GM23338 (cell line): Measurements from ENCODE around the gene ECHDC1. TPM values are rescaled to one million over a fixed set of nuclear protein-coding genes. Genes with fewer than 3 reads are reported as not detected.

Experiments
- ATAC-seq: fragments of 200-7000 bp; cut with Tn5 transposase; 3 replicates; pipeline ENCODE4 v1.9.1; 2020
- DNase-seq: peaks from one replicate; pipeline ENCODE4 v3.0.0-alpha.2; 2015; ENCODE audit warnings: low spot score
- H2AFZ ChIP-seq: fragments of 200-600 bp; sonication (generic); 2 replicates; pipeline ENCODE4 v1.8.0; 2016; ENCODE audit warnings: antibody characterized with exemption, mild to moderate bottlenecking, moderate library complexity
- H3F3A ChIP-seq: fragments of 200-600 bp; sonication (generic); replicated peaks from 2 replicates; pipeline ENCODE4 v1.8.0; 2017; ENCODE audit warnings: antibody characterized with exemption, mixed run types, low read depth
- H3K27ac ChIP-seq: fragments of 200-600 bp; sonication (generic); 2 replicates; pipeline ENCODE4 v1.6.1; 2016; ENCODE audit warnings: low read depth
- H3K27me3 ChIP-seq: fragments of 200-600 bp; sonication (generic); 2 replicates; pipeline ENCODE4 v1.8.0; 2016; ENCODE audit warnings: mild to moderate bottlenecking, mixed run types, moderate library complexity; ENCODE audit not compliant: insufficient read depth
- H3K36me3 ChIP-seq: fragments of 200-600 bp; sonication (generic); 2 replicates; pipeline ENCODE4 v1.8.0; 2016; ENCODE audit warnings: mild to moderate bottlenecking; ENCODE audit not compliant: insufficient read depth
- H3K4me1 ChIP-seq: fragments of 200-600 bp; sonication (generic); 2 replicates; pipeline ENCODE4 v1.8.0; 2016; ENCODE audit warnings: mild to moderate bottlenecking, moderate library complexity; ENCODE audit not compliant: insufficient read depth
- H3K4me2 ChIP-seq: fragments of 200-600 bp; sonication (generic); 2 replicates; pipeline ENCODE4 v1.7.1; 2017; ENCODE audit warnings: mixed run types
- H3K4me3 ChIP-seq: fragments of 200-600 bp; sonication (generic); 2 replicates; pipeline ENCODE4 v1.6.1; 2016; ENCODE audit warnings: mixed run types
- H3K79me2 ChIP-seq: fragments of 200-600 bp; sonication (generic); replicated peaks from 2 replicates; pipeline ENCODE4 v1.8.0; 2017; ENCODE audit warnings: mild to moderate bottlenecking; ENCODE audit not compliant: insufficient read depth
- H3K9me2 ChIP-seq: fragments of 200-600 bp; sonication (generic); 2 replicates; pipeline ENCODE4 v1.8.0; 2017; ENCODE audit not compliant: insufficient read depth
- H4K20me1 ChIP-seq: fragments of 200-600 bp; sonication (generic); replicated peaks from 2 replicates; pipeline ENCODE4 v1.8.0; 2017; ENCODE audit warnings: mild to moderate bottlenecking; ENCODE audit not compliant: insufficient read depth
- H3K27ac Mint-ChIP-seq: 2 replicates; pipeline ENCODE4 v1.8.0; 2020; ENCODE audit warnings: inconsistent platforms, mild to moderate bottlenecking, moderate library complexity, mixed read lengths
- H3K27me3 Mint-ChIP-seq: 3 replicates; pipeline ENCODE4 v1.8.0; 2022; ENCODE audit warnings: low read depth, mild to moderate bottlenecking, moderate library complexity, mixed read lengths, inconsistent platforms; ENCODE audit not compliant: insufficient read depth, poor library complexity
- H3K36me3 Mint-ChIP-seq: 3 replicates; pipeline ENCODE4 v1.8.0; 2021; ENCODE audit warnings: low read depth, mild to moderate bottlenecking, inconsistent platforms, moderate library complexity, mixed read lengths
- H3K4me1 Mint-ChIP-seq: 3 replicates; pipeline ENCODE4 v1.8.0; 2020; ENCODE audit warnings: mild to moderate bottlenecking, inconsistent platforms, mixed read lengths
- H3K4me3 Mint-ChIP-seq: 3 replicates; pipeline ENCODE4 v1.8.0; 2021; ENCODE audit warnings: moderate library complexity, mild to moderate bottlenecking, inconsistent platforms, mixed read lengths
- H3K9me3 Mint-ChIP-seq: 3 replicates; pipeline ENCODE4 v1.8.0; 2020; ENCODE audit warnings: moderate library complexity, mild to moderate bottlenecking, inconsistent platforms, mixed read lengths
- CREB1 ChIP-seq: fragments of 250-450 bp; sonication (Bioruptor Pico); IDR thresholded peaks from 2 replicates; pipeline ENCODE4 v1.5.0; 2020; ENCODE audit warnings: low read depth, mild to moderate bottlenecking, moderate library complexity
- EZH2 ChIP-seq: fragments of 200-600 bp; sonication (generic); IDR thresholded peaks from one replicate; pipeline ENCODE4 v1.8.0; 2017; ENCODE audit warnings: antibody characterized with exemption, mild to moderate bottlenecking, low read depth; ENCODE audit not compliant: unreplicated experiment
- EZH2phosphoT487 ChIP-seq: fragments of 200-600 bp; sonication (generic); IDR thresholded peaks from one replicate; pipeline ENCODE4 v1.8.1; 2018; ENCODE audit warnings: antibody characterized with exemption; ENCODE audit not compliant: unreplicated experiment
- JUNB ChIP-seq: IDR thresholded peaks from one replicate; pipeline ENCODE4 v1.6.1; 2016; ENCODE audit warnings: antibody characterized with exemption; ENCODE audit not compliant: unreplicated experiment
- NANOG ChIP-seq: IDR thresholded peaks from 2 replicates; pipeline ENCODE4 v1.6.1; 2016; ENCODE audit warnings: antibody characterized with exemption, borderline replicate concordance
- POLR2AphosphoS5 ChIP-seq: IDR thresholded peaks from 2 replicates; pipeline ENCODE4 v1.6.1; 2016; ENCODE audit warnings: antibody characterized with exemption, low read depth
- STAT1 ChIP-seq: IDR thresholded peaks from one replicate; pipeline ENCODE4 v1.6.1; 2016; ENCODE audit warnings: antibody characterized with exemption; ENCODE audit not compliant: unreplicated experiment
- ZNF114 ChIP-seq: fragments of 250-450 bp; sonication (Bioruptor Pico); IDR thresholded peaks from 2 replicates; pipeline ENCODE4 v1.5.0; 2020; ENCODE audit warnings: mild to moderate bottlenecking, moderate library complexity
- ZNF331 ChIP-seq: fragments of 250-450 bp; sonication (Bioruptor Pico); IDR thresholded peaks from 2 replicates; pipeline ENCODE4 v1.5.0; 2020; ENCODE audit warnings: low read depth, mild to moderate bottlenecking, moderate library complexity
- polyA plus RNA-seq: library from polyadenylated mRNA; unstranded; fragments of >200 nt; fragmentation: Nextera tagmentation; extraction: Ambion mirVana; gene quantifications from 2 replicates; pipeline ENCODE4 v1.2.1, GENCODE V29; 2016
- total RNA-seq: library from RNA; depleted of rRNA; stranded (reverse); fragments of >200 nt; shearing (Covaris generic); gene quantifications from 2 replicates; pipeline ENCODE4 v1.2.3, GENCODE V29; 2014
- TF ChIP-seq, protein P1 (sequence below), 2 experiments: fragments of 200-600 bp in 1 of 2; sonication (generic) in 1 of 2; conservative IDR thresholded peaks; 2 replicates each; pipeline versions ENCODE4 v1.5.1 to v1.6.1; 2016 to 2017; ENCODE audit warnings: antibody characterized with exemption in 2 of 2, low read depth in 2 of 2, mild to moderate bottlenecking in 2 of 2, moderate library complexity in 1 of 2
- TF ChIP-seq, protein P2 (sequence below): IDR thresholded peaks from 2 replicates; pipeline ENCODE4 v1.6.1; 2016; ENCODE audit warnings: antibody characterized with exemption
- TF ChIP-seq, protein P3 (sequence below): IDR thresholded peaks from one replicate; pipeline ENCODE4 v1.6.1; 2018; ENCODE audit warnings: antibody characterized with exemption; ENCODE audit not compliant: unreplicated experiment

Gene ECHDC1
- total and polyA plus RNA-seq, 2 experiments from 2014 or later: 65.8 to 98.4 TPM

DNA sequence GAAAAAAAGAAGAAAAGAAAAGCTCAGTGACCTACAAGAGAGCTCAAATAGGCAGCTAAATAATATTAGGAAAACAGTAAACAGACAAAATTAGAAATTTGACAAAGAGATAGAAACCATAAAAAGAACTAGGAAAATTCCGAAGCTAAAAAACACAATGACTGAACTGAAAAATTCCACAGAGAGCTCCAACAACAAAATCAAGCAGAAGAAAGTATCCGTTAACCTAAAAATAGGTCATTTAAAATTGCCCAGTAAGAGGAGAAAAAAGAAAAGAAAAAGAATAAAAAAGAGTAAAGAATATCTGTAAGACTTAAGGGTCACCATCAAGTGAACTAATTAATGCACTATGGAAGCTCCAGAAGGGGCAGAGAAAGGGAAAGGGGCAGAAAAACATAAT lies 6.6 kb upstream of the ECHDC1 start (continued):
- TF ChIP-seq, protein P1, sequence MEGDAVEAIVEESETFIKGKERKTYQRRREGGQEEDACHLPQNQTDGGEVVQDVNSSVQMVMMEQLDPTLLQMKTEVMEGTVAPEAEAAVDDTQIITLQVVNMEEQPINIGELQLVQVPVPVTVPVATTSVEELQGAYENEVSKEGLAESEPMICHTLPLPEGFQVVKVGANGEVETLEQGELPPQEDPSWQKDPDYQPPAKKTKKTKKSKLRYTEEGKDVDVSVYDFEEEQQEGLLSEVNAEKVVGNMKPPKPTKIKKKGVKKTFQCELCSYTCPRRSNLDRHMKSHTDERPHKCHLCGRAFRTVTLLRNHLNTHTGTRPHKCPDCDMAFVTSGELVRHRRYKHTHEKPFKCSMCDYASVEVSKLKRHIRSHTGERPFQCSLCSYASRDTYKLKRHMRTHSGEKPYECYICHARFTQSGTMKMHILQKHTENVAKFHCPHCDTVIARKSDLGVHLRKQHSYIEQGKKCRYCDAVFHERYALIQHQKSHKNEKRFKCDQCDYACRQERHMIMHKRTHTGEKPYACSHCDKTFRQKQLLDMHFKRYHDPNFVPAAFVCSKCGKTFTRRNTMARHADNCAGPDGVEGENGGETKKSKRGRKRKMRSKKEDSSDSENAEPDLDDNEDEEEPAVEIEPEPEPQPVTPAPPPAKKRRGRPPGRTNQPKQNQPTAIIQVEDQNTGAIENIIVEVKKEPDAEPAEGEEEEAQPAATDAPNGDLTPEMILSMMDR (conservative IDR thresholded peaks at IDR 0.05; ENCODE audit: low read depth in 2 of 2): no peak
- TF ChIP-seq EZH2phosphoT487 (no peak), EZH2 (no peak)

DNA sequence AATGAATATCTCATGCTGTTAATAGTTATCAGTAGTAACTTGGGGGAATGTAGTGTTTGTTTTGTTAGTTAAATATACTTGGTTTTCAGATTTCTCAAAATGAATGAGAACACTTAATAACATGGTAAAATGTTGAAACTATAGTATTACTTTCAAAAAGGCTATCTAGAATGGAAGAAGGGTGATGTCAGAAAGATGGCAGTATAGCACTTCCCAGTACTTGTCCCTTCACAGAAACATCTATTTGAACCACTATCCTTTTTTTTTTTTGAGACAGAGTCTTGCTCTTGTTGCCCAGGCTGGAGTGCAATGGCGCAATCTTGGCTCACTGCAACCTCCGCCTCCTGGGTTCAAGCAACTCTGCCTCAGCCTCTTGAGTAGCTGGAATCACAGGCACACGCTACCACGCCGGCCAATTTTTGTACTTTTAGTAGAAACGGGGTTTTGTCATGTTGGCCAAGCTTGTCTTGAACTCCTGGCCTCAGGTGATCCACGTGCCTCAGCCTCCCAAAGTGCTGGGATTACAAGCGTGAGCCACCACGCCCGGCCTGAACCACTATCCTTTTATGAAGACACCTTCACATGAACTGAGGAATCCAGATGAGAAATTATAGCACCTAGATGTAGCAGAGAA lies 4.7 kb upstream of the ECHDC1 start:
- no peak overlapping the region for H3K4me2 ChIP-seq
- DNase-seq (no peak), ATAC-seq (no peak)
- no peak overlapping the region for H3K27ac ChIP-seq
- no peaks in the 10 kb centered on the region for H3K27me3 ChIP-seq
- H3K36me3 Mint-ChIP-seq: peaks cover 40% of the 10 kb centered on the region; the same call in 2 of the 3 replicates
- no peak overlapping the region for H3K27ac Mint-ChIP-seq
- no peak overlapping the region for H2AFZ ChIP-seq
- peaks cover 13% of the 10 kb centered on the region for H3K4me1 ChIP-seq
- H4K20me1 ChIP-seq: no peaks in the 10 kb centered on the region
- peaks cover 26% of the 10 kb centered on the region; the same call in 2 of the 3 replicates for H3K9me3 Mint-ChIP-seq
- no peak overlapping the region for H3K4me3 Mint-ChIP-seq
- no peaks in the 10 kb centered on the region for H3K27me3 Mint-ChIP-seq
- H3K79me2 ChIP-seq: peaks cover 22% of the 10 kb centered on the region
- H3K36me3 ChIP-seq: no peaks in the 10 kb centered on the region
- H3K9me2 ChIP-seq: no peaks in the 10 kb centered on the region
- H3K4me1 Mint-ChIP-seq: peaks cover 12% of the 10 kb centered on the region
- H3K4me3 ChIP-seq: no peak overlapping the region
- TF ChIP-seq STAT1: no peak
- TF ChIP-seq, protein P2, sequence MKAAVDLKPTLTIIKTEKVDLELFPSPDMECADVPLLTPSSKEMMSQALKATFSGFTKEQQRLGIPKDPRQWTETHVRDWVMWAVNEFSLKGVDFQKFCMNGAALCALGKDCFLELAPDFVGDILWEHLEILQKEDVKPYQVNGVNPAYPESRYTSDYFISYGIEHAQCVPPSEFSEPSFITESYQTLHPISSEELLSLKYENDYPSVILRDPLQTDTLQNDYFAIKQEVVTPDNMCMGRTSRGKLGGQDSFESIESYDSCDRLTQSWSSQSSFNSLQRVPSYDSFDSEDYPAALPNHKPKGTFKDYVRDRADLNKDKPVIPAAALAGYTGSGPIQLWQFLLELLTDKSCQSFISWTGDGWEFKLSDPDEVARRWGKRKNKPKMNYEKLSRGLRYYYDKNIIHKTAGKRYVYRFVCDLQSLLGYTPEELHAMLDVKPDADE: no peak
- H3F3A ChIP-seq: no peaks in the 10 kb centered on the region

DNA sequence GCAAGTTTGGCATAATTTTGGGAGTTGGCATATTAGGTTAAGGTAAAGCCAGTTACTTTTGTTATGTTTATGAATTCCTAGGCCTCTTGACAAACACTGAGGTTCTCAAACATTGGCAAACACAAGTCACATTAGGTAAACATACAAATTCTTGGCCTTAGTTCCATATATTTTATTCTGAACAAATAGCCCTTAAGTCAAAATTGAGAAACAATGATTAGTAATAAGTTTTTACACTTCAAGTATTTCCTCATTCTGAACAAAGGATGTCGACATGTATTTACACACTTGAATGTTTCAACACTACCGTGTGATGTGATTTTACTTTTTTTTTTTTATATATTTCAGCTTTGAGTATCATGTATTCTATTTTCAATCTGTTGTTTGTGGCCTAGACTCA lies 3.8 kb upstream of the ECHDC1 start:
- peaks cover 16% of the 10 kb centered on the region; the same call in 2 of the 3 replicates for H3K9me3 Mint-ChIP-seq
- Histone ChIP-seq H3K27me3 (no peaks in the 10 kb centered on the region), H2AFZ (no peak overlapping the region), H3K36me3 (no peaks in the 10 kb centered on the region), H3K9me2 (no peaks in the 10 kb centered on the region), H3K79me2 (peaks cover 29% of the 10 kb centered on the region), H3K4me1 (peaks cover 13% of the 10 kb centered on the region), H3F3A (no peaks in the 10 kb centered on the region), H3K4me2 (peak overlapping the region; percentile 16; the same call in 1 of the 2 replicates), H3K27ac (no peak overlapping the region), H3K4me3 (no peak overlapping the region), H4K20me1 (no peaks in the 10 kb centered on the region)
- DNase-seq: no peak
- no peaks in the 10 kb centered on the region for H3K27me3 Mint-ChIP-seq
- no peak overlapping the region for H3K4me3 Mint-ChIP-seq
- ATAC-seq: no peak
- no peak overlapping the region for H3K27ac Mint-ChIP-seq
- H3K4me1 Mint-ChIP-seq: peaks cover 12% of the 10 kb centered on the region
- peaks cover 30% of the 10 kb centered on the region; the same call in 2 of the 3 replicates for H3K36me3 Mint-ChIP-seq
- TF ChIP-seq, protein P2: no peak
- TF ChIP-seq JUNB (no peak), ZNF114 (CRISPR knock-in tag) (no peak), NANOG (no peak), POLR2AphosphoS5 (no peak), EZH2phosphoT487 (no peak), ZNF331 (CRISPR knock-in tag) (no peak), CREB1 (CRISPR knock-in tag) (no peak), STAT1 (no peak)
- TF ChIP-seq, protein P3, sequence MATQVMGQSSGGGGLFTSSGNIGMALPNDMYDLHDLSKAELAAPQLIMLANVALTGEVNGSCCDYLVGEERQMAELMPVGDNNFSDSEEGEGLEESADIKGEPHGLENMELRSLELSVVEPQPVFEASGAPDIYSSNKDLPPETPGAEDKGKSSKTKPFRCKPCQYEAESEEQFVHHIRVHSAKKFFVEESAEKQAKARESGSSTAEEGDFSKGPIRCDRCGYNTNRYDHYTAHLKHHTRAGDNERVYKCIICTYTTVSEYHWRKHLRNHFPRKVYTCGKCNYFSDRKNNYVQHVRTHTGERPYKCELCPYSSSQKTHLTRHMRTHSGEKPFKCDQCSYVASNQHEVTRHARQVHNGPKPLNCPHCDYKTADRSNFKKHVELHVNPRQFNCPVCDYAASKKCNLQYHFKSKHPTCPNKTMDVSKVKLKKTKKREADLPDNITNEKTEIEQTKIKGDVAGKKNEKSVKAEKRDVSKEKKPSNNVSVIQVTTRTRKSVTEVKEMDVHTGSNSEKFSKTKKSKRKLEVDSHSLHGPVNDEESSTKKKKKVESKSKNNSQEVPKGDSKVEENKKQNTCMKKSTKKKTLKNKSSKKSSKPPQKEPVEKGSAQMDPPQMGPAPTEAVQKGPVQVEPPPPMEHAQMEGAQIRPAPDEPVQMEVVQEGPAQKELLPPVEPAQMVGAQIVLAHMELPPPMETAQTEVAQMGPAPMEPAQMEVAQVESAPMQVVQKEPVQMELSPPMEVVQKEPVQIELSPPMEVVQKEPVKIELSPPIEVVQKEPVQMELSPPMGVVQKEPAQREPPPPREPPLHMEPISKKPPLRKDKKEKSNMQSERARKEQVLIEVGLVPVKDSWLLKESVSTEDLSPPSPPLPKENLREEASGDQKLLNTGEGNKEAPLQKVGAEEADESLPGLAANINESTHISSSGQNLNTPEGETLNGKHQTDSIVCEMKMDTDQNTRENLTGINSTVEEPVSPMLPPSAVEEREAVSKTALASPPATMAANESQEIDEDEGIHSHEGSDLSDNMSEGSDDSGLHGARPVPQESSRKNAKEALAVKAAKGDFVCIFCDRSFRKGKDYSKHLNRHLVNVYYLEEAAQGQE: no peak
- TF ChIP-seq, protein P1 (conservative IDR thresholded peaks at IDR 0.05; ENCODE audit: low read depth in 2 of 2): no peak
